T-helper 2 cell treated with Interferon-gamma antibody and Interleukin-4, amounts not matched to agents 5 μg/mL and 100 μg/mL, for 36 hours (primary cell): ENCODE results near the gene PARP8.

Experiments
- DNase-seq: peaks from one replicate; pipeline ENCODE4 v3.0.0; 2021; ENCODE audit warnings: low spot score
- H3K27ac Mint-ChIP-seq: one replicate; pipeline ENCODE4 v1.8.0; 2021; ENCODE audit warnings: mild to moderate bottlenecking, mixed read lengths
- H3K27me3 Mint-ChIP-seq: one replicate; pipeline ENCODE4 v1.8.0; 2021; ENCODE audit warnings: low read depth, mixed read lengths
- H3K36me3 Mint-ChIP-seq: one replicate; pipeline ENCODE4 v1.8.0; 2021; ENCODE audit warnings: low read depth, mixed read lengths
- H3K4me1 Mint-ChIP-seq: one replicate; pipeline ENCODE4 v1.8.0; 2021; ENCODE audit warnings: low read depth, mixed read lengths
- H3K4me3 Mint-ChIP-seq: one replicate; pipeline ENCODE4 v1.8.0; 2022; ENCODE audit warnings: mild to moderate bottlenecking, moderate library complexity, mixed read lengths
- H3K9me3 Mint-ChIP-seq: one replicate; pipeline ENCODE4 v1.8.0; 2021; ENCODE audit warnings: mixed read lengths

The PARP8 gene

GRCh38 chr5:50832657-50833284, 166.3 kb downstream of the PARP8 start:
- Mint-ChIP-seq H3K4me3 (no peak overlapping the region), H3K36me3 (peaks cover 40% of the 10 kb centered on the region), H3K27me3 (no peaks in the 10 kb centered on the region)

GRCh38 chr5:50836356-50836755, 169.9 kb downstream of the PARP8 start:
- Mint-ChIP-seq H3K27ac (no peak overlapping the region), H3K27me3 (no peaks in the 10 kb centered on the region), H3K4me3 (no peak overlapping the region), H3K9me3 (no peaks in the 10 kb centered on the region), H3K36me3 (peaks cover 41% of the 10 kb centered on the region), H3K4me1 (no peaks in the 10 kb centered on the region)
- no peak for DNase-seq

More at GRCh38 chr5:50832657-50833284, 166.3 kb downstream of the PARP8 start:
- DNase-seq: no peak
- H3K27ac Mint-ChIP-seq: no peak overlapping the region
- H3K9me3 Mint-ChIP-seq: no peaks in the 10 kb centered on the region
- no peaks in the 10 kb centered on the region for H3K4me1 Mint-ChIP-seq

GRCh38 chr5:50839472-50839871, 173.0 kb downstream of the PARP8 start:
- Mint-ChIP-seq H3K9me3 (no peaks in the 10 kb centered on the region), H3K4me3 (no peak overlapping the region), H3K27ac (no peak overlapping the region), H3K27me3 (no peaks in the 10 kb centered on the region), H3K36me3 (peaks cover 43% of the 10 kb centered on the region), H3K4me1 (no peaks in the 10 kb centered on the region)
- no peak for DNase-seq

GRCh38 chr5:50843091-50843490, 176.7 kb downstream of the PARP8 start:
- H3K9me3 Mint-ChIP-seq: no peaks in the 10 kb centered on the region
- H3K4me1 Mint-ChIP-seq: no peaks in the 10 kb centered on the region
- no peak for DNase-seq
- H3K27ac Mint-ChIP-seq: no peak overlapping the region
- H3K27me3 Mint-ChIP-seq: no peaks in the 10 kb centered on the region
- peaks cover 25% of the 10 kb centered on the region for H3K36me3 Mint-ChIP-seq
- no peak overlapping the region for H3K4me3 Mint-ChIP-seq

DNA sequence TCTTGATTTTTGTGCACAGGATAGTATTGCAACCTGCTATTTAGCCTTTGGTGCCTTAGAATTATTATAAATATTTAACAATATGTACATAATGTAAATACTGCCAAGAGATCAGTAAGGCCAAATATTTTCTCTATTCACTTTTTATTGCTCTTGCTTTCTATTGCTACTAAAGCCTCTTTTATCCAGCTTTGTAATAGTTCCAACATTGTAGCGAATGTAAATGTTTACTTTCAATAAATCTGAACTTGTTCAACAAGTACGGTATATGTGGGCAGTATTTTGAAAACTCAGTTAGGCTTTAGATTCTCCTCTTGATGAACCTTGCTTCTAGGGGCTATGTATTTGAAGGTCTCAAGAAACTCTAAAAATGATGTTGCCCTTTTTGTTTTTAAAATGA, 179.8 kb downstream of the PARP8 start:
- no peaks in the 10 kb centered on the region for H3K4me1 Mint-ChIP-seq
- no peak overlapping the region for H3K27ac Mint-ChIP-seq
- H3K36me3 Mint-ChIP-seq: peaks cover 10% of the 10 kb centered on the region
- no peaks in the 10 kb centered on the region for H3K27me3 Mint-ChIP-seq
- no peak for DNase-seq
- no peak overlapping the region for H3K4me3 Mint-ChIP-seq
- no peaks in the 10 kb centered on the region for H3K9me3 Mint-ChIP-seq

- peaks cover 1% of the 10 kb centered on the region for H3K36me3 Mint-ChIP-seq
- H3K27ac Mint-ChIP-seq: no peak overlapping the region
- peaks cover 6% of the 10 kb centered on the region for H3K4me1 Mint-ChIP-seq
- no peak overlapping the region for H3K4me3 Mint-ChIP-seq
- no peaks in the 10 kb centered on the region for H3K27me3 Mint-ChIP-seq
- H3K9me3 Mint-ChIP-seq: no peaks in the 10 kb centered on the region
- DNase-seq: no peak
These were observed 183.1 kb downstream of the PARP8 start for GRCh38 chr5:50849554-50849953.

GRCh38 chr5:50853151-50853550, 186.7 kb downstream of the PARP8 start:
- no peak overlapping the region for H3K4me3 Mint-ChIP-seq
- no peak for DNase-seq
- peaks cover 15% of the 10 kb centered on the region for H3K4me1 Mint-ChIP-seq
- H3K36me3 Mint-ChIP-seq: no peaks in the 10 kb centered on the region
- peaks cover 3% of the 10 kb centered on the region for H3K27me3 Mint-ChIP-seq
- H3K27ac Mint-ChIP-seq: no peak overlapping the region
- no peaks in the 10 kb centered on the region for H3K9me3 Mint-ChIP-seq

DNA sequence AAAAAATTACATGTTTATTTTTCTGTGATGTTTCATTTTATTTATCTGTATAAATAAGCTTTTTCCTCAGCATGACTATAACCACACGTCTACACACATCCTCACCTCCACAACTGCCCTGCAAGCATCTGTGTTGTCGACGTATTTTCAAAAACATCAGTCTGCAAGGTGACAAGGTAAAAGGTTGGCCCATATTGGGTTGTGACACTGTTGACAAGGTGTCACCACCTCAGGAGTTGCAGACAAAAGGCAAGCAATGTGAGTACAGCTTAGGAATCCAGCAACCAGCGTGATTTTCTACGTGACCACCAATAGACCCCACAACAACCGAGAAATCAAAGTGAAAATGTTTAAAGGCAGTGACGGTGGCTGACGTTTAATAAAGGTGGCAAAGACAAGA, 187.6 kb downstream of the PARP8 start:
- H3K4me3 Mint-ChIP-seq: no peak overlapping the region
- peaks cover 15% of the 10 kb centered on the region for H3K4me1 Mint-ChIP-seq
- H3K27me3 Mint-ChIP-seq: peaks cover 7% of the 10 kb centered on the region
- no peaks in the 10 kb centered on the region for H3K36me3 Mint-ChIP-seq
- no peak overlapping the region for H3K27ac Mint-ChIP-seq
- DNase-seq: no peak
- no peaks in the 10 kb centered on the region for H3K9me3 Mint-ChIP-seq

DNA sequence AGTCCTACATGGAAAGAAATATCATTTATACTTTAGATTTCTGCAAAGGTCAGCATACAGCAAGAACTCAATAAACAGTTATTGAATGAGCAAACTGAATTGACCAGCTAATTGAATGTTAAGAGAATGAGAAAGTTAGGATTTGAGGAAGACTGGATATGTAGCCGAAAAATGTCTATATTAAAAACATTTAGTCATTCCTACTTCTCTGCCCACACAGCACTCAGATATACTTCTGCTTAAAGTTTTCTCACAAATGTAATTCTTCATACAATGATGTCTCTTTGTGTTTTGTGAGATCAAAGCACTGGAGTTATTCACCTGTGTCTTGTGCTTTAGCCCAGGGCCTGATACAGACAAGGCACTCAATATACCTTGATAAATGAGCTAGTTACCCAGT, 188.6 kb downstream of the PARP8 start:
- H3K27me3 Mint-ChIP-seq: peaks cover 11% of the 10 kb centered on the region
- H3K4me3 Mint-ChIP-seq: no peak overlapping the region

DNA sequence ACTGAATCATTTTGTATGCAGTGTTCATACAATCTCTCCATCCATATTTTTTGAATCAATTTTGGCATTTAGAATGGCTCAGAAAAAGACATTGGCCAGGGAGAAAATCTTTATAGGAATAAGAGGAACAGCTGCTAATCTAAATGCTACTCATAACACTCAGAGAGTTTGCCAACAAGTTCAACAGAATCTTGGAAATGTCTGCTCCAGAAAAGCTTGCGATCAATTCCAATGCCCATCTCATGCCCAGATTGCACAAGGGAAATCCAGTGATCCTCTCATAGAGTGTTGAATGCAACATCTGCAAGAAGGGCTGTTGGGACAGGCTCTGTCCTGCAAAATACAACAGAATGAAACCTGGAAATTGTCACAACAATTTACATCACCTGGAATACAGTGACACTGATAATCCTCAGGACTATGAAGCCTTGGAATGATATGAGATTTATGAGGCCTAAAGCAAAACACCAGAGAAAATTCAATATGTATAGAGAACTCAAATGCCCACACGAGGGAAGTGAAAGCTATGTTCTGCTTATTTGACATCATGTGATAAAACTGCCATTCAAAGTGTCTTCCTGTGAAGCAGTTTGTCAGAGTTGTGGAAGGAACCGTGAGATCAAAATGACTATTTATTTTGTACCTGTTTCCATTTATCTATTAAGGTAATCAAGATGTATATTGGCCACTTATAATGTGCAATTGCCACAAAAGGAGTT, 190.1 kb downstream of the PARP8 start:
- peaks cover 15% of the 10 kb centered on the region for H3K4me1 Mint-ChIP-seq
- H3K27ac Mint-ChIP-seq: no peak overlapping the region
- no peak for DNase-seq
- no peaks in the 10 kb centered on the region for H3K36me3 Mint-ChIP-seq
- H3K27me3 Mint-ChIP-seq: peaks cover 15% of the 10 kb centered on the region
- no peaks in the 10 kb centered on the region for H3K9me3 Mint-ChIP-seq
- H3K4me3 Mint-ChIP-seq: no peak overlapping the region

More for the DNA sequence above, 188.6 kb downstream of the PARP8 start:
- no peaks in the 10 kb centered on the region for H3K36me3 Mint-ChIP-seq
- no peaks in the 10 kb centered on the region for H3K9me3 Mint-ChIP-seq
- H3K4me1 Mint-ChIP-seq: peaks cover 15% of the 10 kb centered on the region
- H3K27ac Mint-ChIP-seq: no peak overlapping the region
- DNase-seq: no peak

GRCh38 chr5:50863534-50864170, 197.2 kb downstream of the PARP8 start:
- DNase-seq: no peak

DNA sequence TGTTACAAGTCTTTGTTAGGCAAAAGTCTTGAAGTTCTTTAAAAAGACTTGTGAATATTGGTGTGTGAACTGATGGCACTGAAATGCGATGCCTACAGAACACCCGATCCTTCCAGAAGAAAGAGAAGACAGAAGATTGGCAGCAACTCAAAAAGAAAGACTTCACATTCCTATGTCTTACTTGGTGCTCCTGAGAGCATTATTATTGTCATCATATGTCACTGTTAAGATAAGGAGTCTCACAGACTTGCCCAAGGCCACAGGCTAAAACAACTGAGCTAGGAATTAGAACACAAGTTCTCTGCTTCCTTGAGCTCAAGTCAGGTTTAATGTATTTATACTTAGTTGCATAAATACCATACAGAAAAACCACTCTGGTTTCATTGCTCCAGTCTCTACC, 198.0 kb downstream of the PARP8 start:
- Mint-ChIP-seq H3K27me3 (peaks cover 18% of the 10 kb centered on the region), H3K4me1 (no peaks in the 10 kb centered on the region), H3K27ac (no peak overlapping the region), H3K9me3 (no peaks in the 10 kb centered on the region), H3K36me3 (no peaks in the 10 kb centered on the region), H3K4me3 (no peak overlapping the region)
- DNase-seq: no peak

More at GRCh38 chr5:50863534-50864170, 197.2 kb downstream of the PARP8 start:
- Mint-ChIP-seq H3K27me3 (peaks cover 24% of the 10 kb centered on the region), H3K36me3 (no peaks in the 10 kb centered on the region), H3K4me1 (no peaks in the 10 kb centered on the region), H3K4me3 (no peak overlapping the region), H3K9me3 (no peaks in the 10 kb centered on the region), H3K27ac (no peak overlapping the region)

GRCh38 chr5:50866415-50866814, 200.0 kb downstream of the PARP8 start:
- peaks cover 12% of the 10 kb centered on the region for H3K27me3 Mint-ChIP-seq
- no peak overlapping the region for H3K27ac Mint-ChIP-seq
- no peaks in the 10 kb centered on the region for H3K36me3 Mint-ChIP-seq

GRCh38 chr5:50867140-50867539, 200.7 kb downstream of the PARP8 start:
- Mint-ChIP-seq H3K4me1 (no peaks in the 10 kb centered on the region), H3K27ac (no peak overlapping the region), H3K9me3 (no peaks in the 10 kb centered on the region), H3K4me3 (no peak overlapping the region), H3K36me3 (no peaks in the 10 kb centered on the region), H3K27me3 (peaks cover 11% of the 10 kb centered on the region)
- DNase-seq: no peak

More at GRCh38 chr5:50866415-50866814, 200.0 kb downstream of the PARP8 start:
- H3K4me1 Mint-ChIP-seq: no peaks in the 10 kb centered on the region
- DNase-seq: no peak
- no peak overlapping the region for H3K4me3 Mint-ChIP-seq
- no peaks in the 10 kb centered on the region for H3K9me3 Mint-ChIP-seq
